Panc1 (cell line): ENCODE results near the gene EHBP1L1. TPM values are rescaled to one million over a fixed set of nuclear protein-coding genes. Genes with fewer than 3 reads are reported as not detected.

ENCODE experiments used
- ATAC-seq: fragments of 200-7000 bp; cut with Tn5 transposase; 2 replicates; pipeline ENCODE4 v1.9.1; 2020; ENCODE audit warnings: mild to moderate bottlenecking, moderate library complexity
- BruUV-seq: library from RNA; stranded (reverse); fragments of 400-500 nt; replicated peaks from 2 replicates; lab custom pipeline; 2021; lab: Mats Ljungman, UMichigan
- CTCF ChIA-PET: fragments of 300-600 bp; sonication (Branson Sonifier 250); formaldehyde crosslinking; loops from one replicate; lab custom pipeline; 2022; ENCODE audit warnings: antibody characterized with exemption; lab: Charles Lee
- POLR2A ChIA-PET: fragments of 300-600 bp; sonication (Branson Sonifier 250); formaldehyde crosslinking; loops from one replicate; lab custom pipeline; 2022; ENCODE audit warnings: antibody characterized with exemption; lab: Charles Lee
- DNase-seq: peaks from one replicate; pipeline ENCODE4 v3.0.0-alpha.2; 2010; ENCODE audit warnings: low read depth, low spot score
- H3K27ac ChIP-seq: 2 replicates; pipeline ENCODE4 v1.5.1; 2011; ENCODE audit warnings: mild to moderate bottlenecking, low read length, inconsistent platforms
- H3K27me3 ChIP-seq: fragments of 200-500 bp; sonication (Bioruptor generic); 2 replicates; pipeline ENCODE4 v1.6.0; 2014; ENCODE audit warnings: low read length, inconsistent platforms; ENCODE audit not compliant: control insufficient read depth, insufficient read depth
- H3K36me3 ChIP-seq: fragments of 200-500 bp; sonication (Bioruptor generic); 2 replicates; pipeline ENCODE4 v1.5.1; 2014; ENCODE audit warnings: inconsistent platforms, mild to moderate bottlenecking, low read length, moderate library complexity; ENCODE audit not compliant: control insufficient read depth, insufficient read depth
- H3K4me1 ChIP-seq: 2 replicates; pipeline ENCODE4 v1.5.1; 2011; ENCODE audit warnings: inconsistent platforms, mild to moderate bottlenecking, low read length, moderate library complexity; ENCODE audit not compliant: control insufficient read depth, insufficient read depth
- H3K4me3 ChIP-seq, 2 experiments: 2 replicates each; pipeline ENCODE4 v1.5.1; 2011 to 2012; ENCODE audit warnings: low read depth in 2 of 2, low read length in 2 of 2, mild to moderate bottlenecking in 2 of 2, inconsistent platforms in 1 of 2, moderate library complexity in 1 of 2
- H3K9me3 ChIP-seq: fragments of 200-500 bp; sonication (Bioruptor generic); 2 replicates; pipeline ENCODE4 v1.5.1; 2014; ENCODE audit warnings: low read depth, mild to moderate bottlenecking, inconsistent platforms, low read length, moderate library complexity; ENCODE audit not compliant: control insufficient read depth, insufficient read depth
- CTCF ChIP-seq: fragments of 450-650 bp; IDR thresholded peaks from 2 replicates; pipeline ENCODE4 v1.5.1; 2017; ENCODE audit warnings: mild to moderate bottlenecking
- POLR2AphosphoS5 ChIP-seq: IDR thresholded peaks from 2 replicates; pipeline ENCODE4 v1.6.1; 2012; ENCODE audit warnings: mild to moderate bottlenecking, low read depth, low read length, moderate library complexity
- SIN3A ChIP-seq: IDR thresholded peaks from 2 replicates; pipeline ENCODE4 v1.6.1; 2012; ENCODE audit warnings: low read depth, mild to moderate bottlenecking, low read length, moderate library complexity, borderline replicate concordance; ENCODE audit not compliant: insufficient read depth
- TCF7L2 ChIP-seq: IDR thresholded peaks from 2 replicates; pipeline ENCODE4 v1.6.1; 2011; ENCODE audit warnings: mild to moderate bottlenecking, low read depth, low read length, inconsistent platforms
- in situ Hi-C: cut with HindIII; loops from 2 replicates; pipeline ENCODE4 v1.10.0; 2016; ENCODE audit warnings: low sequenced_read_pairs, low pct_unique_long_range_greater_than_20kb
- intact Hi-C: fragments of 100-400 bp; cut with micrococcal nuclease; formaldehyde crosslinking; loops from one replicate; pipeline ENCODE4 v1.10.0; 2022; ENCODE audit not compliant: unreplicated experiment
- total RNA-seq: library from RNA; stranded (reverse); gene quantifications from one replicate; pipeline ENCODE4 v1.2.1, GENCODE V29; 2021; ENCODE audit not compliant: unreplicated experiment
- TF ChIP-seq, protein P1 (sequence below), 2 experiments: IDR thresholded peaks; 2 replicates each; pipeline ENCODE4 v1.6.1; 2011 to 2012; ENCODE audit warnings: low read depth in 2 of 2, control low read depth in 1 of 2, low read length in 1 of 2, mild to moderate bottlenecking in 1 of 2, moderate library complexity in 1 of 2; ENCODE audit not compliant: insufficient read depth in 1 of 2

EHBP1L1 gene
- total RNA-seq, 1 experiment from 2014 or later = 108 TPM

DNA sequence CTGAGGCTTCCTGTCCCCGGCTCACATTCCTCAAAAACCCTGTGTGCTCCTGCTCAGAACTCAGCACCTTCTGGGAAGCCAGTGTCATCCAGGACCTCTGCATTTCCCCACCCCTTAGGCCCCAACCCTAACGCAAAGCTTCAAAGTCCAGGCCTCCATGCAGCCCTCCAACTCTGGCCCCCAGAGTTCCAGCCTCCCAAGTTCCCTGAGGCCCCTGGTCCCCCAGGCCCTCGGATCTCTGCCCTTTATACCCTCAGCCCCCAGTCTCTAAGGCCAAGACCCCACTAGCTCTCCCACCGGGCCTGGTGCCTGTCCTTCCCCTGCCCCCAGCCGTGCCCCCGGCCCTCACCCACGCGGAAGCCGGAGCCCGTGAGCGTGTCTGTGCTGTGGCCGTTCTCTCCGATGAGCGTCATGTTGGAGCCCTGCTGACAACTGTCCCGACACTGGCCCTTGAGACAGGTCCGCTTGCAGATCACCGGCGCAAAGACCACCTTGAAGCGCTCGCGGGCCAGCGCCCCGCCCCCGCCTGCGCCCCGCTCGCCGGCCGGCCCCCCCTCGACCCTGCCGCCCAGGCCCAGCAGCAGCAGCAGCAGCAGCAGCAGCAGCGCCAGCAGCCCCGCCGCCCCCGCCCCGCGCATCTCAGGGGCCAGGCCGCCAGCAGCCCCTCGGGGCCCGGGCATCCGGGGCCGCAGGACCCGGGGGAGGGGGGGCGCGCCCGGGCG, 18.4 kb upstream of the EHBP1L1 start:
- in situ Hi-C loops (no loop called here), intact Hi-C loops (loop anchor here (10.0 kb wide), 1 partner anchor 297 kb away; the partner anchor contains the start of gene CFL1)
- ChIA-PET CTCF (interaction anchor here (1.1 kb wide), 1 partner anchor 17 kb away, joined by 3 read pairs; no protein-coding TSS in a partner anchor), POLR2A (no interaction called here)
- Histone ChIP-seq H3K9me3 (no peaks in the 10 kb centered on the region), H3K36me3 (no peaks in the 10 kb centered on the region), H3K4me3 (peak overlapping the region; percentile 50 to 57), H3K4me1 (peaks cover 71% of the 10 kb centered on the region), H3K27ac (peak overlapping the region; percentile 83), H3K27me3 (no peaks in the 10 kb centered on the region)
- no TSS peak for BruUV-seq
- no peak for ATAC-seq
- DNase-seq = no peak
- TF ChIP-seq TCF7L2 (no peak), POLR2AphosphoS5 (no peak), CTCF (no peak)
- TF ChIP-seq, protein P1, sequence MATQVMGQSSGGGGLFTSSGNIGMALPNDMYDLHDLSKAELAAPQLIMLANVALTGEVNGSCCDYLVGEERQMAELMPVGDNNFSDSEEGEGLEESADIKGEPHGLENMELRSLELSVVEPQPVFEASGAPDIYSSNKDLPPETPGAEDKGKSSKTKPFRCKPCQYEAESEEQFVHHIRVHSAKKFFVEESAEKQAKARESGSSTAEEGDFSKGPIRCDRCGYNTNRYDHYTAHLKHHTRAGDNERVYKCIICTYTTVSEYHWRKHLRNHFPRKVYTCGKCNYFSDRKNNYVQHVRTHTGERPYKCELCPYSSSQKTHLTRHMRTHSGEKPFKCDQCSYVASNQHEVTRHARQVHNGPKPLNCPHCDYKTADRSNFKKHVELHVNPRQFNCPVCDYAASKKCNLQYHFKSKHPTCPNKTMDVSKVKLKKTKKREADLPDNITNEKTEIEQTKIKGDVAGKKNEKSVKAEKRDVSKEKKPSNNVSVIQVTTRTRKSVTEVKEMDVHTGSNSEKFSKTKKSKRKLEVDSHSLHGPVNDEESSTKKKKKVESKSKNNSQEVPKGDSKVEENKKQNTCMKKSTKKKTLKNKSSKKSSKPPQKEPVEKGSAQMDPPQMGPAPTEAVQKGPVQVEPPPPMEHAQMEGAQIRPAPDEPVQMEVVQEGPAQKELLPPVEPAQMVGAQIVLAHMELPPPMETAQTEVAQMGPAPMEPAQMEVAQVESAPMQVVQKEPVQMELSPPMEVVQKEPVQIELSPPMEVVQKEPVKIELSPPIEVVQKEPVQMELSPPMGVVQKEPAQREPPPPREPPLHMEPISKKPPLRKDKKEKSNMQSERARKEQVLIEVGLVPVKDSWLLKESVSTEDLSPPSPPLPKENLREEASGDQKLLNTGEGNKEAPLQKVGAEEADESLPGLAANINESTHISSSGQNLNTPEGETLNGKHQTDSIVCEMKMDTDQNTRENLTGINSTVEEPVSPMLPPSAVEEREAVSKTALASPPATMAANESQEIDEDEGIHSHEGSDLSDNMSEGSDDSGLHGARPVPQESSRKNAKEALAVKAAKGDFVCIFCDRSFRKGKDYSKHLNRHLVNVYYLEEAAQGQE (IDR thresholded peaks at IDR 0.05; ENCODE audit: insufficient read depth in 1 of 2, low read depth in 2 of 2, low read length in 1 of 2) = no peak

GRCh38 chr11:65558002-65558929, 17.6 kb upstream of the EHBP1L1 start, which contains the start of gene LTBP3:
Gene LTBP3, minus strand, starts transcription at chr11:65558359. Its CDS starts 400 bp downstream, at chr11:65557959.
- no peak for DNase-seq
- Histone ChIP-seq H3K36me3 (no peaks in the 10 kb centered on the region), H3K4me3 (peak within 1 kb of the TSS; percentile 50 to 60), H3K4me1 (peaks cover 69% of the 10 kb centered on the region), H3K27me3 (no peaks in the 10 kb centered on the region), H3K27ac (peak within 1 kb of the TSS; percentile 90), H3K9me3 (no peaks in the 10 kb centered on the region)
- POLR2A ChIA-PET = no interaction called here
- in situ Hi-C loops (no loop called here), intact Hi-C loops (loop anchor here (10.0 kb wide), 1 partner anchor 297 kb away; the partner anchor contains the start of gene CFL1)
- CTCF ChIA-PET = interaction anchor here (0.8 to 3.1 kb wide), 3 partner anchors 12 to 18 kb away, joined by 3 to 15 read pairs (median 3); partner anchors contain the start of gene ZNRD2
- peak; percentile 47 for ATAC-seq
- BruUV-seq = no TSS peak
- TF ChIP-seq TCF7L2 (no peak), SIN3A (0 out of 2 replicates have a peak, but pooled peaks have one; percentile 64), POLR2AphosphoS5 (peak; percentile 25; the same call in 1 of the 2 replicates), CTCF (no peak)
- TF ChIP-seq, protein P1 (IDR thresholded peaks at IDR 0.05; ENCODE audit: insufficient read depth in 1 of 2, low read depth in 2 of 2, low read length in 1 of 2) = no peak
